ENCODE measurements around the gene RASGRP3.

RASGRP3 gene

DNA sequence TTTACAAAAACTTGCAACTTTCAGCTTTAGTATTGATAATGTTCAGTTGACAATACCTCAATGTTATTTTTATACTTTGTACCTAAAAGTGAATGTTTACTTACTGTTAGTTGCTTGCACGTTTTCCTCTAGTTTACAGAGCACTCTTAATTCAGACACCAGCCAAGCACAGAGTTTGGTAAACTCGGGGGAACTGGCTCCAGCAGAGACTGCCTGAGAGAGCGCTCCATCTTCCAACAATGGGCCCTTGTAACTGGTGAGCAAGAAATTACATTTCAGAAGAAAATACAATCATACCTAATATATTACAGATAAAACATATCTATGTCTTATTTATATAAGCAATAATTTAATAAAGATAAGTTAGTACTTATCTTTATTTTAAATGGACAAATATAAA lies 118.9 kb downstream of the RASGRP3 start:
- no peak for DNase-seq

- DNase-seq = no peak
These were observed 120.6 kb downstream of the RASGRP3 start for GRCh38 chr2:33597026-33597425.

GRCh38 chr2:33598561-33599174 lies 122.2 kb downstream of the RASGRP3 start:
- no peak for DNase-seq

GRCh38 chr2:33599175-33599942 lies 122.9 kb downstream of the RASGRP3 start, which contains the start of gene FAM98A:
Gene FAM98A, minus strand, starts transcription at chr2:33599299. Its CDS starts 78 bp downstream, at chr2:33599221.
- DNase-seq = peak; percentile 64

- no peak for DNase-seq
These were observed 123.4 kb downstream of the RASGRP3 start for GRCh38 chr2:33599943-33600192.

DNA sequence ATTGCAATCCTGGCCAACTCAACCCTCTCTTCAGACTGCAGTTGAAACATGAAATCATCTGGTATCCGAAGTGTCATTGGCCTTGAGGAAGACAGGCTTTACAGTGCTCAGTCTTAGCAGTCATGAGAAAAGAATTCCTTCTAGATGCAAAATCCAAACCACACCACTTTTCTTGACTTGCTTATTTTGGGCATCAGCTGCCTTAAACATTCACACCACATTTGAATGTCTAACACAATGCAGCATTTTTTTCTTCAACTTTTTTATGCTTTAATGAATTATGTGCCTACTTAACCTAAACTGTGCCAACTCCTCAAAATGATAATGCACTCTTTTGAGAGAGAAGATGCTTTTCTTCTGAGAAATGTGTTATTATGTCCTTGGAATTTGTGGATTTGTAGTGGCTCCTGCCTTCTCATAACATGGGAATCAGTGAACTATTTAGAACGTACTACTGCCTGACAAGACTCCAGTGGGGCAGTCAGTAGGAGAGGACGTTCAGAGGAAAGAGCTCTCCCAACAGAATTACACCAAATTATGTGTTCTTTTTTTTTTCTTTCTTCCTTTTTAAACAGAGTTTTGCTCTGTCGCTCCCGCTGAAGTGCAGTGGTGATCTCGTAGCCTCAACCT lies 125.9 kb downstream of the RASGRP3 start:
- no peak for DNase-seq

DNA sequence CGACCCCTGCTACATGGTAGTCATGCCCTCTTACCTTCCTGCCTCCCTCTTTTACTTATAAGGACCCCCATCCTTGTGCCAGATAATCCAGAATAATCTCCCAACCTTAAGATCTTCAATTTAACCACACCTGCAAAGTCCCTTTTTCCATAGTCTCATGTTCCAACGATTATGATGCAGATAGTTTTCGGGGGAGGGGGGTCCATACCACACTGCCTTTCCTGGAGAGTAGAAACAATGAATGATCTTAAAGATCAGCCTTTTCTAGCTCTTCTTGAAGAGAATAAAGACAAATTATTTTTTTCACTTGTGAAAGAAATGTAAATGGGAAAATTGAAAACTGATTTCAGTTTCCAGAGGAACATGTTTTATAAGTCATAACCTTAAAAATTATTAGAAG lies 127.0 kb downstream of the RASGRP3 start:
- DNase-seq = no peak

GRCh38 chr2:33605056-33605455 lies 128.6 kb downstream of the RASGRP3 start:
- DNase-seq = no peak

DNA sequence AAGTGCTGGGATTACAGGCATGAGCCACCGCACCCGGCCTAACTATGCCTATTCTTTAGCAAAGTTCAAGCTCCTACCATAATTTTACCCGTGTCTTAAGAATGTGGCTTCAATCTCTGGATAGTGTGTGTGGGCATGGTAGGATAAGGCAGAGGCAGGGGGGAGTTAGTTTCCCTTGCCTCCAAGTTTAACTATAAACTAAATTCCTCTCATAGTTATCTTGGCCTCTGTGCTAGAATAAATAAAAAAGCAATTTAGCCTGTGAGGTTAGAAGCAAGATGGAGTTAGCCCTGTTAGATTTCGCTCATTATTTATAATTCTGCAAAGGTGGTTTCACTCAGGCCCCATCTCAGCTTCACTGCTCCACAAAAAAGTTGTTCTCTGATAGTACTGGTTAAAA lies 129.7 kb downstream of the RASGRP3 start:
- no peak for DNase-seq

DNA sequence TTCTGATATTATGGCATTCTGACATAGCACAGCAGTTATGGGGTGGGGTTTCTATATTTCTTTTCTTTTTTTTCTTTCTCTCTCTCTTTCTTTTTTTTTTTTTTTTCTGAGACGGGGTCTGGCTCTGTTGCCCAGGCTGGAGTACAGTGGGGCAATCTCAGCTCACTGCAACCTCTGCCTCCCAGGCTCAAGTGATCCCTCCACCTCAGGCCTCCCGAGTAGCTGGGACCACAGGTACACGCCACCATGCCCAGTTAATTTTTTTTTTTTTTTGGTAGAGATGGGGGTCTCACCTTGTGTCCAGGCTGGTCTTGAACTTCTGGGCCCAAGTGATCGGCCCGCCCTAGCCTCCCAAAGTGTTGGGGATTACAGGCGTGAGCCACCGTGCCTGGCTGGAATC lies 130.2 kb downstream of the RASGRP3 start:
- no peak for DNase-seq

GRCh38 chr2:33607251-33607721 lies 130.8 kb downstream of the RASGRP3 start:
- no peak for DNase-seq

- DNase-seq = no peak
These were observed 131.5 kb downstream of the RASGRP3 start for GRCh38 chr2:33607905-33608304.

- no peak for DNase-seq
These were observed 137.7 kb downstream of the RASGRP3 start for GRCh38 chr2:33614190-33614589.
